Myometrial cell (primary cell): ENCODE results near the gene YBX3. TPM values are rescaled to one million over a fixed set of nuclear protein-coding genes. Genes with fewer than 3 reads are reported as not detected.

ENCODE experiments used
- total RNA-seq: library from RNA; depleted of rRNA; stranded (reverse); fragments of >200 nt; gene quantifications from 2 replicates; pipeline ENCODE4 v1.2.3, GENCODE V29; 2015

YBX3 gene
- 115 and 141 TPM in 2 replicates for total RNA-seq

GRCh38 chr12:10722905-10723746, at the start of gene YBX3:
Gene YBX3 (minus strand): TSS chr12:10723323. CDS start chr12:10723111, 212 bp downstream.

GRCh38 chr12:10673659-10674384, 49.3 kb downstream of the YBX3 start, which contains the start of gene STYK1:
Gene STYK1 (minus strand): TSS chr12:10674052. CDS start chr12:10634618, 39,434 bp downstream.

Other genes starting within 250 kb of the YBX3 start
- 0.29 and 0.35 TPM in 2 replicates for gene EIF2S3B, start 217.4 kb downstream of the YBX3 start, total RNA-seq
- 20.9 and 22.5 TPM in 2 replicates for gene MAGOHB, start 109.7 kb downstream of the YBX3 start, total RNA-seq
- 0.35 TPM in 1 of 2 replicates, not detected in the other for gene STYK1, start 49.3 kb downstream of the YBX3 start, total RNA-seq
- not detected in 2 replicates for gene TAS2R7, start 79.3 kb upstream of the YBX3 start, total RNA-seq
- gene TAS2R8, start 84.0 kb upstream of the YBX3 start, total RNA-seq, result not detected in 2 replicates
- gene TAS2R9, start 86.8 kb upstream of the YBX3 start, total RNA-seq, result not detected in 2 replicates
- not detected in 2 replicates for gene TAS2R10, start 103.0 kb upstream of the YBX3 start, total RNA-seq
- not detected in 2 replicates for gene PRR4, start 126.2 kb upstream of the YBX3 start, total RNA-seq
- gene PRH1, start 160.9 kb upstream of the YBX3 start, total RNA-seq, result 3.4 and 5.5 TPM in 2 replicates
- 0.18 TPM in 1 of 2 replicates, not detected in the other for gene TAS2R13, start 186.2 kb upstream of the YBX3 start, total RNA-seq
- not detected in 2 replicates for gene PRH2, start 205.9 kb upstream of the YBX3 start, total RNA-seq
- gene TAS2R14, start 215.9 kb upstream of the YBX3 start, total RNA-seq, result 0.29 and 1.4 TPM in 2 replicates